ENCODE measurements around the gene SDC1.

Gene SDC1

GRCh38 chr2:20225294-20226151 lies 593 bp upstream of the SDC1 start:
- ATAC-seq (ENCODE audit: insufficient read depth, low read depth) (no peak), DNase-seq (no peak)
- H3K4me1 ChIP-seq (ENCODE audit: insufficient read depth, low read length), result no peaks in the 10 kb centered on the region
- H3K4me3 ChIP-seq (ENCODE audit: low read depth in 1 of 2, low read length in 2 of 2), result no peak overlapping the region
- no peaks in the 10 kb centered on the region for H3K79me2 ChIP-seq (ENCODE audit: insufficient read depth, low read length)
- no peak overlapping the region for H2AFZ ChIP-seq (ENCODE audit: low read depth, low read length)
- TF ChIP-seq EZH2 (IDR thresholded peaks at IDR 0.05; ENCODE audit: borderline replicate concordance, low read depth, low read length, severe bottlenecking) (no peak), CTCF (IDR thresholded peaks at IDR 0.05; ENCODE audit: borderline replicate concordance, extremely low read depth, low read length, poor library complexity, severe bottlenecking) (no peak)
- H3K9ac ChIP-seq (ENCODE audit: low read depth, low read length), result no peak overlapping the region
- H3K36me3 ChIP-seq (ENCODE audit: insufficient read depth, low read length), result no peaks in the 10 kb centered on the region
- no peaks in the 10 kb centered on the region for H3K9me3 ChIP-seq (ENCODE audit: insufficient read depth, low read length, severe bottlenecking)
- H3K4me2 ChIP-seq (ENCODE audit: insufficient read depth, low read length), result no peak overlapping the region
- H4K20me1 ChIP-seq (ENCODE audit: insufficient read depth, low read length), result no peaks in the 10 kb centered on the region
- H3K27me3 ChIP-seq (ENCODE audit: insufficient read depth, low read length, poor library complexity), result no peaks in the 10 kb centered on the region
- H3K27ac ChIP-seq (ENCODE audit: low read length), result no peak overlapping the region

- Histone ChIP-seq H4K20me1 (ENCODE audit: insufficient read depth, low read length) (no peaks in the 10 kb centered on the region), H3K4me1 (ENCODE audit: insufficient read depth, low read length) (no peaks in the 10 kb centered on the region), H3K9ac (ENCODE audit: low read depth, low read length) (no peak overlapping the region), H3K79me2 (ENCODE audit: insufficient read depth, low read length) (no peaks in the 10 kb centered on the region), H2AFZ (ENCODE audit: low read depth, low read length) (no peak overlapping the region), H3K27ac (ENCODE audit: low read length) (no peak overlapping the region), H3K4me3 (ENCODE audit: low read depth in 1 of 2, low read length in 2 of 2) (no peak overlapping the region), H3K27me3 (ENCODE audit: insufficient read depth, low read length, poor library complexity) (no peaks in the 10 kb centered on the region), H3K4me2 (ENCODE audit: insufficient read depth, low read length) (no peak overlapping the region), H3K9me3 (ENCODE audit: insufficient read depth, low read length, severe bottlenecking) (no peaks in the 10 kb centered on the region), H3K36me3 (ENCODE audit: insufficient read depth, low read length) (no peaks in the 10 kb centered on the region)
- TF ChIP-seq CTCF (IDR thresholded peaks at IDR 0.05; ENCODE audit: borderline replicate concordance, extremely low read depth, low read length, poor library complexity, severe bottlenecking) (no peak), EZH2 (IDR thresholded peaks at IDR 0.05; ENCODE audit: borderline replicate concordance, low read depth, low read length, severe bottlenecking) (no peak)
- DNase-seq (no peak), ATAC-seq (ENCODE audit: insufficient read depth, low read depth) (no peak)
Observed at GRCh38 chr2:20224164-20224715, 690 bp downstream of the SDC1 start.

GRCh38 chr2:20223407-20224163 lies 1.3 kb downstream of the SDC1 start:
- Histone ChIP-seq H3K4me2 (ENCODE audit: insufficient read depth, low read length) (no peak overlapping the region), H4K20me1 (ENCODE audit: insufficient read depth, low read length) (no peaks in the 10 kb centered on the region), H3K27ac (ENCODE audit: low read length) (no peak overlapping the region), H2AFZ (ENCODE audit: low read depth, low read length) (no peak overlapping the region), H3K4me1 (ENCODE audit: insufficient read depth, low read length) (no peaks in the 10 kb centered on the region), H3K9me3 (ENCODE audit: insufficient read depth, low read length, severe bottlenecking) (no peaks in the 10 kb centered on the region), H3K79me2 (ENCODE audit: insufficient read depth, low read length) (no peaks in the 10 kb centered on the region), H3K4me3 (ENCODE audit: low read depth in 1 of 2, low read length in 2 of 2) (no peak overlapping the region), H3K36me3 (ENCODE audit: insufficient read depth, low read length) (no peaks in the 10 kb centered on the region), H3K27me3 (ENCODE audit: insufficient read depth, low read length, poor library complexity) (no peaks in the 10 kb centered on the region), H3K9ac (ENCODE audit: low read depth, low read length) (no peak overlapping the region)
- no peak for TF ChIP-seq CTCF (IDR thresholded peaks at IDR 0.05; ENCODE audit: borderline replicate concordance, extremely low read depth, low read length, poor library complexity, severe bottlenecking)
- no peak for TF ChIP-seq EZH2 (IDR thresholded peaks at IDR 0.05; ENCODE audit: borderline replicate concordance, low read depth, low read length, severe bottlenecking)
- no peak for DNase-seq
- no peak for ATAC-seq (ENCODE audit: insufficient read depth, low read depth)
